ENCODE results near the gene MTCH1.

Gene MTCH1, protein sequence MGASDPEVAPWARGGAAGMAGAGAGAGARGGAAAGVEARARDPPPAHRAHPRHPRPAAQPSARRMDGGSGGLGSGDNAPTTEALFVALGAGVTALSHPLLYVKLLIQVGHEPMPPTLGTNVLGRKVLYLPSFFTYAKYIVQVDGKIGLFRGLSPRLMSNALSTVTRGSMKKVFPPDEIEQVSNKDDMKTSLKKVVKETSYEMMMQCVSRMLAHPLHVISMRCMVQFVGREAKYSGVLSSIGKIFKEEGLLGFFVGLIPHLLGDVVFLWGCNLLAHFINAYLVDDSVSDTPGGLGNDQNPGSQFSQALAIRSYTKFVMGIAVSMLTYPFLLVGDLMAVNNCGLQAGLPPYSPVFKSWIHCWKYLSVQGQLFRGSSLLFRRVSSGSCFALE

DNA sequence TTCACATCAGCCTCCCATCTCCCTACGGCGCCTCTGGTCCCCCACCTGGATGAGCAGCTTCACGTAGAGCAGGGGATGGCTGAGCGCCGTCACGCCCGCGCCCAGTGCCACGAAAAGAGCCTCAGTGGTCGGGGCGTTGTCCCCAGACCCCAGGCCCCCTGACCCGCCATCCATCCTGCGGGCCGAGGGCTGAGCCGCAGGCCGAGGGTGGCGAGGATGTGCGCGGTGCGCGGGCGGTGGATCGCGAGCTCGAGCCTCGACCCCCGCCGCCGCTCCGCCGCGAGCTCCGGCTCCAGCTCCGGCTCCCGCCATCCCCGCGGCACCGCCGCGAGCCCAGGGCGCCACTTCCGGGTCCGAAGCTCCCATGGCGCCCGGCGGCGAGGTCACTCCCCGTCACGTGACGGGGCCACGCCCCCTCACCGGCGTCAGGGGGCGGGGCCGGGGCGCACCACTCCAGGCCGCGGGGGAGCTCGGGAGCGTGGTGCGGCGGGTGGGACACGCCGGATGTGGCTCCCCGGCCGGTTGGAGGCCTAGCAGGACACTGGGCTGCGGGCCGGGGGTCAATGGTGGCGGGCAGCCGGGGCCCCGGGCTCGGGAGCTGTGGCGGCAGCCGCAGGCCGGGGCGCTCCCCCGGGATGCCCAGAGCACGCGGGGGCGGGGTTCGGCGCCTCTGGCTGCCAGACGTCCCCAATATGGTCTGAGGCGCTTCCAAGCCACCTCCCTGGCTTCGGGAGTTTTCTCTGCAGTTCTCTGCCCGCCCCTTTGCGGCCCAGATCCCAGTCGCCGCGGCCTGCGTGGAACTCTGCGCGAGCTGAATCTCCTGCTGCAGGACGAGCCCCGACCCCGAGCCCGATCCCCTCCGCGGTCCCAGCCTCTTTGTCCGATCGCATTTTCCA, at the start of gene MTCH1:
Gene MTCH1 (minus strand): TSS at position 389 of the 896 bp plus-strand sequence. CDS start 23 bp downstream, at position 366.
- peak; percentile 76 for DNase-seq

DNA sequence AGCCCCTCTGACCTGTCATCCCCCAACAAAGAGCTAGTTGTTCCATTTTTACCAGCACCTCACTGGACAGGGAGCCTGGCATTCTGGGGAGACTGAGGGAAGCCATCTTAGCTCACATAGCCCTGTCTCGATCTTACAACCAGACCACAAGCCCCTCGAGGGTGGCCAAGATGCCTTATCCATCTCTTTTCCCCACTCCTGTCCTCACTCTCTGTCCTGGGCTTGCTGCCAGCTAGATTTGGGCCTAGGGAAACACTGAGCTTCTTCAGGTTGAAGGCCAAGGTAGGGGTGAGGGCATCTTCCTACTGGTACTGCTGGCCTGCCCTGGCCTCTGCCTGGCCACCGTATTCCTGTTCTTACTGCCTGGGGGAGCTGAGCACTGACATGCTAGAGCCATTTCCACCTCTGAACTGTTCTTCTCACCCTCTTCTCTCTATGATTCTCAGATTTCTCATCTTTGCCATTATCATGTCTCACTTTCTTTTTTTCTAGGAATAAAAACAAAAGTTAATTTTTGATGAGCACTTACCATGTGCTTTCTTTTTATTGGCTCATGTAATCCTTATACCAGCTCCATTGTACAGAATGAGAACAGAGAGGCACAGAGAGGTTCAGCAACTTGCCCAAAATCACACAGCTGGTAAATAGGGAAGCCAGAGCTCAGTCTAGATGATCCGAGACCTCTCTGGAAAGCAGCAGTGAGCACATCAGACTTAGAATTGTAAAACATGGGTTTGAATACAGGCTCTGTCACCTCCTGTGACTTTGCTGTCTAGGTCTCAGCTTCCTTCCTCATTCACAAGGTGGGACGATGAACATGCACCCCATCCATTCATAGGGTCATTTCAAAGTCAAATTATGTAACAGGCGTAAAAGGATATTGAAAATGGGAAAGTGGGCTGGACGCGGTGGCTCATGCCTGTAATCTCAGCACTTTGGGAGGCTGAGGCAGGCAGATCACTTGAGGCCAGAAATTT, 48.1 kb upstream of the MTCH1 start:
- DNase-seq: no peak

DNA sequence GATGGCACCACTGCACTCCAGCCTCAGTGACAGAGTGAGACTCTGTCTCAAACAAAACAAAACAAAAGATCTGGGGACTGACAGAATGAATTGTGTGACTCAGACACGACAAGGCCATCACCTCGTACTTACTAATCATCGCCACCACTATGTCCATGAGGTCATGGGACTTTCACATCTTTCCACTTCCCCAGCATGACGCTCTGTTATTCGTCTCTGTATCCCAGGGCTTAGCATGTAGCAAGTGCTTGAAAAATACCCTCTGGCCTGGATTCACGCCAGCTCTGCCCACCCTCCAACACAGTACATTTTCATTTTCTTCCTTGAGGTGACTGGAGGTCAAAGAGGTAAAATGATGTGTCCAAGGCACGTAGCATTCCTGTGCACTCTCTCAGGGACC, 47.3 kb upstream of the MTCH1 start:
- DNase-seq: no peak

DNA sequence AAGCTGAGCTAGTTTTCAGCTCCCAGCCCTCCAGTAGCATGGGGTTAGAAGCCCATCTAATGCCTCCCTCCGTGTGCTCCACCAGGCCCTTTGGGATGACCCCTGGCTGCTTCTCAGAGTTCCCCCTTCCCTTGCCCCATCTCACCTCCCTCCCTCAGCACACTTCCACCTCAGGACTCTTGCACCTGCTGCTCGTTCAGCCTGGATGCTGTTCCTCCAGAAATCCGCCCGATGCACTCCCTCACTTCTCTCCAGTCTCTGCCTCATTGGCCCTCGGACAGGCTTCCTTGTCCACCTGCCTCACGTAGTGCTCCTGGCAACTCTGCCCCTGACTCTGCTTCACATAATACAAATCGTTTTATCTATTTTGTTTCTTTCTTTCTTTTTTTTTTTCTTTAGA, 46.2 kb upstream of the MTCH1 start:
- DNase-seq: no peak

DNA sequence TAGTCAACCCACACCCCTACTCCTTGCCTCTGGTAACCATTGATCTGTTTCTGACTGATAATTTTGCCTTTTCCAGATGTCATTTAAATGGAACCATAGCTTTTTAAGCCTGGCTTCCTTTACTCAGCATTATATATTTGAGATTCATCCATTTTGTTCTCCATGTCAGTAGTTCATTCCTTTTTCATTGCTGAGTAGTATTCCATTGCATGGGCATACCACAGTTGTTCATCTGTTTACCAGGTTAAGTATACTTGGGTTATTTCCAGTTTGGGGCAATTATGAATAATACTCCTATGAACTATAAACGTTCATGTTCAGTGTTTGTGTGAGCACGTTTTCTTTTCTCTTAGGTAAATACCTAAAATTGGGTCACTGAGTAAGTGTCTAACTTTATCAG, 44.6 kb upstream of the MTCH1 start:
- DNase-seq: no peak

DNA sequence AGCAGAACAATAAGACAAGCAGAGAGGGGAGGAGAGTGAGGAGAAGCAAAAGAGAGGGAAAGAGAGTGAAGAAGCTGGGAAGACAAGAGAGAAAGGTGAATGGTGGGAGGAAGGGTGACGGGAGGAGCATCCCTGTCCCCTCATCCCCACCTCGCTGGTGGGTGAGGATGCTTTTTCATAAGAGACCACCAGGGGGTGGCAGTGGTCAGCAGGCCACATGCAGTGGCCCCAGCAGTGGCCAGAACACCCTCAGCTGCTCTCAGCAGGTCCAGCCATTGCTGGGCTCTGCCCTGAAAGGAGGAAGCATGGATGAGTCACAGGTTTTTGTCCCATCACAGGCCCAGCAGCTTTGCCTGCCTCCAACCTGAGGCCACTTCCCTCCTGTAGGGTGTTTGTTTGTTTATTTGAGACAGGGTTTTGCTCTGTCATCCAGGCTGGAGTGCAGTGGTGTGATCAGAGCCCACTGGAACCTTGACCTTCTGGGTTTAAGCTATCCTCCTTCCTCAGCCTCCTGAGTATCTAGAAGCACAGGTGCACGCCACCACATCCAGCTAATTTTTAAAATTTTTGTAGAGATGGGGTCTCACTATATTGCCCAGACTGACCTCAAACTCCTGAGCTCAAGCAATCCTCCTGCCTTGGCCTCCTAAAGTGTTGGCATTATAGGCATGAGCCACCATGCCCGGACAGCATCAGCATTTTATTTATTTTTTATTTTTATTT, 43.4 kb upstream of the MTCH1 start:
- DNase-seq: no peak

DNA sequence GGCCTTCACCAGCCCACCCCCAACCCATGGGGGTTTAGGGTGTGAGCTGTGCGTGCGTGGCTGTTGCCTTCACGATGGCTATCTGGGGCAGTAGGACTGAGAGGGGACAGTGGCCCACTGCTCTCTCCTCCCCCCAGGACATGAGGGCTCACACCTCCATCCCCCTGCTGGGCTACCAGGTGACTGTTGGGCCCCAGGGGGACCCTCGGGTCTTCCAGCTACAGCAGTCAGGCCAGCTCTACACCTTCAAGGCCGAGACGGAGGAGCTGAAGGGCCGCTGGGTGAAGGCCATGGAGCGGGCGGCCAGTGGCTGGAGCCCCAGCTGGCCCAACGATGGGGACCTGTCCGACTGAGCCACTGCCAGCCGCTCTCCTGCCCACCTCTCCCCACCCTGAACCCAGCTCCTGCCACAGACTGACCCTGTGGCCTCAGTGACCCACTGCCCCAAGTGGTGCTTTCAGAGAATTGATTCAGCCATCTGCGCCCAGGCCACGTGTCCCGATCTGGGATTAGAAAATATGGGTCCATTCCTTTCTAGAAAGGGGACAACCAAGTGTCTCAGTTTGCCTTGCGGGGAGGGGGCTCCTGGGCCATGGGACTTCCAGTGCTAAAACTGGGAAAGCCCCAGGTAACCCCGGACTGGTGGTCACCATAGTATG, 41.9 kb upstream of the MTCH1 start:
- DNase-seq: no peak

DNA sequence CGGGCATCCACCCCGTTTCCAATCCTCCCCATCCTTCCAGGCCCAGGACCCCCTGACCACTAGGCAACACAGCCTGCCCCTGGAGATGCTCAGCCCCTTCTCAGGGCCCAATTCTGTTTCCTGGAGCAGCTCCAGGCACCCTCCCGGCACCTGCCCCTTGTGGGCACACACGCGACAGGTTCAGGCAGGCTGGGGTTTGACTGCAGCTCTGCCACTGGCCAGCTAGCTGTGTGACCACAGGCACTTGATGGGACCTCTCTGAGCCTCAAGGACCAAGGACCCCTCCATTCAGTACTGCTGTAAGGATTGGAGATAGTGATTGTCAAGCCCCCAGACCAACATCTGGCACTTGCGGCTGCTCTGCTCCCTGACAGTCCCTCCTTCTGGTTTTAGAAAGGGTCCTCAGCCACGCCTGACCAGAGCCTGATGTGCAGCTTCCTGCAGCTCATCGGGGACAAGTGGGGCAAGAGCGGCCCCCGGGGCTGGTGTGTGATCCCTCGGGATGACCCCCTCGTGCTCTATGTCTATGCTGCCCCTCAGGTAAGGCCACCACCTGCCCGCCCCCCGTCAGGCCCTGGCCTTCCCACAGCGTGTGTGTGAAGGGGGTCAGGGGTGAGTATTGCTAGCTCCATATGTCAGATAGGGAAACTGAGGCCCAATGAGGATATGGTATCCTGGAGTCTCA, 41.2 kb upstream of the MTCH1 start:
- DNase-seq: no peak

DNA sequence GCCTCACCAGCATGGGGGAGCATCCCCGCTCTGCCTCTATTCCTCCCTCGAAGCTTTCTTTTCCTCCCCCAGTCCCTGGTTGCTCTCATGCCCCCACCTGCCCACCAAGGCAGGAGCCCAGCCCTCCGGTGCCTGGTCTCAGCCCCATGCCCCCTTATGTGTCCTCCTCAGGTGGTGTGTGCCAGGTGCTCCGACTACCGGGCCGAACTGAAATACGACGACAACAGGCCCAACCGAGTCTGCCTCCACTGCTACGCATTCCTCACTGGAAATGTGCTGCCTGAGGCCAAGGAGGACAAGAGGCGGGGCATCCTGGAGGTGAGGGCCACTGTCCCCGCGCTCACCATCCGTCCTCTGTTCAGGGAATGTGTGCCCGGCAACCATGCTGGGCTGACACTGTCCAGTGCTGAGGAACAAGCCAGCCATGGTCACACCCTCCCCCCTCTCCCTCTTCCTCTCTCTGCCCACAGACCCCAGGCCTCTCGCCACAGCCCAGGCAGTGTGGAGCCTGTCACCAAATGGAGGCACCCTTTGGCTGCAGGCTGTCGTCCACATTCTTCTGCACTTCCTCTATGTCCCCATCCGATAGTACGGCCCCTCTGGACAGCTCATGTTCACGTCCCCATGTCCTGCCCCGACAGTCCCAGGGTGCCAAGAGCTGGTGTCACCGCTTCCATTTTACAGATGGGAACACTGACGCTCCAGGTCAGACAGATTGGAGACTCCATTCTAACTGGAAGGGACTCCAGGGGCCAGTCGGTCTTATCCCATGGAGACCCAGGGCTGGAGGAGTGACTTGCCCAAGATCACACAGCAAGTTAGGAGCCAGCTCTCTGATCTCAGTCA, 39.8 kb upstream of the MTCH1 start:
- DNase-seq: no peak

DNA sequence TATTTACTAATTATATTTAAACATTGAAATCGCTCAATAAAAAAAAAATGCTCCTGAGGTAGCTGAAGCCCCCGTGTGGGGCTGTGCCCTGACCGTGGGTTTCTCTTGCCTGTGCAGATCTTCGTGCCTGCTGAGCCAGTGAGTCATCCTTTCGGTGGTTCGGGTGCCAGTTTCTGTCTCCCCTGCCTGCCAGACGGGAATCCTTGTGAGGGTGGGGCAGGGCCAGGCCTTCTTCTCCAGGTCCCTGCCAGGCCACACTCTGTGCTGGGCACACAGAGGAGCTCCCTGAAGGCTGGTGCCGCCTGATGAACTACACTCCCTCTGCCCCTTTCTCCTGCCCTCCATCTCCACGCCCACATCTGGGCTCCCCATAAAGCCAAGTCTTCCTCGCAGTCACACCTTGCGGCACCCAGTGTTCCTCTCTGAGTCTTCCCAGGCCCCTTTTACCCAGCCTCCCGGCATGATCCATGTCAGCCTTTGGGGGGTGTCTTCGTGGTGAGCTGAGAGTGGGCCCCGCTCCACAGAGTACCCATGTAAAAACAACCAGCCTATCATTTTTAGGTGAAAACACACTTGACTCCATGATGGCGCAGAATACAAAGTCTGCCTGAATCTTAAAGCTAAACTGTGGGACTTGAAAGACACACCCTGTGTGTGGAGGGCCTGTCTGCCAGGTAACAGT, 38.8 kb upstream of the MTCH1 start:
- no peak for DNase-seq

DNA sequence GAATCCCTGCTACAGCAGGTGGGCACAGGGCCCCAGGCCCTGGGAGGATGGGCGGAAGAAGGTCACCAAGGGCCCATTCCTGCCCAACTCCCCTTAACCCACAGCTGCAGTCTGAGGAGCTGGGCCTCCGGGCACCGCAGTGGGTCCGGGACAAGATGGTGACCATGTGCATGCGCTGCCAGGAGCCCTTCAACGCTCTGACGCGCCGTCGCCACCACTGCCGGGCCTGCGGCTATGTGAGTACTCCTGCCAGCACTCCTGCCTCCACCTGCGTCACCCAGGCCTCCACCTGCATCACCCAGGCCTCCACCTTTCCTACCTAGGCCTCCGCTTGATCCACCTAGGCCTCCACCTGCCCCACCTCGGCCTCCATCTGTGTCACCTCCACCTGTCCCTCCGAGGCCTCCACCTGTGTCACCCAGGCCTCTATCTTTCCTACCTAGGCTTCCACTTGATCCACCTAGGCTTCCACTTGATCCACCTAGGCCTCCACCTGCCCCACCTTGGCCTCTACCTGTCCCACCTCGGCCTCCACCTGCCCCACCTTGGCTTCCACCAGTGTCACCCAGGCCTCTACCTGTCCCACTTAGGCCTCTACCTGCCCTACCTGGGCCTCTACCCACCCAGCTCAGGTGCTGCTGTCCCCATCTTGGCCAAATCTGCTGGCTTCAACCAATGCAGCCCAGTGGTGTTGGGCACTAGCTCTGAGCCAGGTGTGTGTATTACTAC, 36.3 kb upstream of the MTCH1 start:
- no peak for DNase-seq

DNA sequence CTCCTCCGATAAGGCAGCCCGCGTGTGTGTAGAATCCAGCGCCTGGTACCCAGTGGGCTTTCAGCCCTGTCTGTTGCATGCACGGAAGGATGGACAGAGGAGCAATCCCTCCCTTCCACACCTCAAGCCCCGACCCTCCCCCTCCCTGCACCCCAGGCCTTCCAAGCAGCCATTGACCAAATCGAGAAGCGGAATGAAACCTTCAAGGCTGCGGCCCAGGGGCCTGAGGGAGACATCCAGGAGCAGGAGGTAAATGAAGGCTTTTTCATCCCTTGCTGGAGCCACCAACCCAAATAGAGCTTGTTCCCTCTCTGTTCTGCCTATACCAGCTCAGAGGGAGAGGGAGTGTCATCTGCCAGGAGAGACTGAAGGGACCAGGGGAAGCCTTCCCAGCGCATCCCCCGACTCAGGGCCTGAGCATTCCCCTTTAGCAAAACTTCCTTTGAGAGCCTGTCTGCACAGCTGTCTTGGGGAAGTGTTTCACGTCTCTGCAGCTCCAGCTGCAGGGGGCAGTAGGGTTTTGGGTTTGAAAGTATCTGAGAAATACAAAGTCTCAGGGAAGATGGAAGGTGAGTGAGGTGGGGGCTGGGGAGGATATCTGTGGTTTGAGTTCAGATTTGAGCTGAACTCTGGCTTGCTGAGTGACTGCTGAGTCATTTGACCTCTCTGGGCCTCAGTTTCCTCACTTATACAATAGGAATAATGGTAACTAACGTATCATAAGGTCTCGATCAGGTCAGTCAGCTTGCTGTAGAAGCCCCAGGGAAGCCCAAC, 35.5 kb upstream of the MTCH1 start:
- DNase-seq: no peak

DNA sequence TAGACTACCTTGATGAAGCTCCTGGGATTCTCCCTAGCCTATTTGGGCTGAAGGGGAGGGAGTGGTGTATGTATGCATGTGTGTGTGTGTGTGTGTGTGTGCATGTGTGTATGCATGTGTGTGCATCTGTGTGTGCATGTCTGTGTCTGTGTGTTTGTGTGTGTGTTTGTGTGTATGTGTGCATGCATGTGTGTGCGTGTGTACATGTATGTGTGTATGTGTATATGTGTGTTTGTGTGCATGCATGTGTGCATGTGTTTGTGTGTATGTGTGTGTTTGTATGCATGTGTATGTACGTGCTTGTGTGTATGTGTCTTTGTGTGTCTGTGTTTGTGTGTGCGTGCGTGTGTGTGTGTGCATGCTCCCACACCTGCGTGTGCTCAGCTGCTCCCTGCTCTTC, 34.8 kb upstream of the MTCH1 start:
- no peak for DNase-seq

DNA sequence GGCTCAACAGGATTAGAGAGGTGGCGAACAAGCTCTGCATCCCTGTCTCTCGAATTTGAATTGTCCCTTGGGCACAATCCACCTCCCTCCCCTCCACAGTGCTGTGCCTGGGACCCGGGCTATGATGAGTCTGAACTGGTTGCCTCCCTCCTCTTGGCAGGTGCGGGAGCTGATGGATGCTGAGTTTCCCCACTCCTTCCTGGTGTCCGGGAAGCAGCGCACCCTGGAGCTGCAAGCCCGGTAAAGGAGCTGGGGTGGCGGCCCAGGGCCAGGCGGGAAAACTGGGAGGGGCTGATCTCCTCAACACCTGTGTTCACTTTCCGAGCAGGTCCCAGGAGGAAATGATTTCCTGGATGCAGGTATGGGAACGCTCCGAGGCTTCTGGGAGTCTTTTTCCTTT, 34.4 kb upstream of the MTCH1 start:
- DNase-seq: no peak

DNA sequence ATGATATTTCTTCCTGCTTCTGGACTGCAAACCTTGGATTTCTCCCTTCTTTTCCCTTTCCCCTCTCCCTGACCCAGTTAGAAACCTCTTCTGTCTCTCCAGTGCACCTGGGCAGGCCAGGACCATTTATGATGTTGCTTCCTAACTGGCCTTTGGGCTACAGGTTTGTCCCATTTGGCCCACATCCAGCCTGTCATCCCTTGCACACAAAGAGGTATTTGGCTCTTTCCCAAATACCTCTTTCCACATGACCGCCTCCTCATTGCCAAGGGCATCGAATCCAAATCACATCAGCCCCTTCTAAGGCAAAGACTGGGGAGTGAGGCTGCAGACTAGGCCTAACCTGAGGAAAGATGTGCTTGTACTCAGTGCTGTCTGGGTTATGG, 33.1 kb upstream of the MTCH1 start:
- no peak for DNase-seq

DNA sequence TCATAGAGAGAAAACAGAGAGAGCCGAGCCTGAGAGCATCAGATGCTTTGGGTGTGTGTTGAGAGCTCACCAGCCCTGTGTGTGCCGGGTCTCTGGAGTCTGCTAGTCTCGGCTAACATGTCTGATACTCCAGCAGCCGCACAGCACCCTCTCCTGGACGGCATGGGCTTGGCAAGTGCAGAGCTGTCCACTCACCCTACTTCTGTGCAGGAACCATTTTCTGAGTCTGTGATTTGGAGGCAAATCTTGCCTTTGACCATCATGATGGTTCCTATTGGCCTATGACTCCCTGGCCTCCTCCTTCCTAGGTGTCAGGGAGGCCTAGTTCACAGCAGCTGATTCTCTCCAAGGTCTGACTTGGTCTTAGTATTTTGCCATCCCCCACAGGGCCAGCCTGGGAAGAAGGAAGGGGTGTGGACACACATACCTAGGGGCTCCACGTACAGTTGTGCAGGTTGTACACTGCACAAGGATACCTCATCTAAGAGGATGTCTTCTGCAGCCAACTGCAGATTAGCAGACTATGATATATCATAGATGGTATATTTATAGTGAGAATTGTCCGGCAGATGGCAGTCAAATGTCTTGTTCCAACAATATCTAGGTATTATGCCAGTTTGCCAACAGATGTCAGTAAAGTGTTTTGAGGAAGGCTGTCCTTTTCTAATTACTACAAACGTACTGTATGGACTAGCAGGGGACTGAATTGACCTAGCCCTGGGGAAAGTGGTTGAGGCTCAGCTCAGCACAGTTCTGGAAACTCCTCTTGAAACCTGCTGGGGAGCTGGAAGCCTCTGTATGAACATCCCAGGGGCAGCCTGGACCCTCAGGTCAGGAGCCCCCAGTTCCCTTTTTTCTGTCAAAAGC, 32.4 kb upstream of the MTCH1 start:
- DNase-seq: peak; percentile 88

Measured in NCI-H2227 treated with DMSO at 0.1 percent for 48 hours (cell line).